Stimulated activated CD8-positive, alpha-beta memory T cell treated with anti-CD3 and anti-CD28 coated beads, Interleukin-12 subunit alpha, Interleukin-12 subunit beta, amount 100 ng/mL, for 24 hours (primary cell): ENCODE measurements around the gene TCF12.

Experiments
- DNase-seq: peaks from one replicate; pipeline ENCODE4 v3.0.0-alpha.2; 2020; ENCODE audit errors: extremely low read depth

TCF12 gene

DNA sequence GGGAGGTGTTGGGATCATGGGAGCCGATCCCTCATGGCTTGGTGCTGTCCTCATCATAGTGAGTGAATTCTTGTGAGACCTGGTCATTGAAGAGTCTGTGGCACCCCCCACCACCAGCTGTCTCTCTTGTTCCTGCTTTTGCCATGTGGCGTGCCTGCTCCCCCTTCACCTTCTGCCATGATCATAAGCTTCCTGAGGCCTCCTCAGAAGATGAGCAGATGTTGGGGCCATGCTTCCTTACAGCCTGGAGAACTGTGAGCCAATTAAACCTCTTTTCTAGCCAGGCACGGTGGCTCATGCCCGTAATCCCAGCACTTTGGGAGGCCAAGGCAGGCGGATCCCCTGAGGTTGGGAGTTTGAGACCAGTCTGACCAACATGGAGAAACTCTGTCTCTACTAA, 420.9 kb downstream of the TCF12 start:
- DNase-seq: no peak
